AG08395 (cell line): ENCODE measurements around the gene SSUH2.

ENCODE experiments used
- DNase-seq: peaks from one replicate; pipeline ENCODE4 v3.0.0; 2012; ENCODE audit warnings: mixed read lengths, low spot score

The SSUH2 gene

GRCh38 chr3:8641472-8641871 lies 3.1 kb downstream of the SSUH2 start:
- no peak for DNase-seq

DNA sequence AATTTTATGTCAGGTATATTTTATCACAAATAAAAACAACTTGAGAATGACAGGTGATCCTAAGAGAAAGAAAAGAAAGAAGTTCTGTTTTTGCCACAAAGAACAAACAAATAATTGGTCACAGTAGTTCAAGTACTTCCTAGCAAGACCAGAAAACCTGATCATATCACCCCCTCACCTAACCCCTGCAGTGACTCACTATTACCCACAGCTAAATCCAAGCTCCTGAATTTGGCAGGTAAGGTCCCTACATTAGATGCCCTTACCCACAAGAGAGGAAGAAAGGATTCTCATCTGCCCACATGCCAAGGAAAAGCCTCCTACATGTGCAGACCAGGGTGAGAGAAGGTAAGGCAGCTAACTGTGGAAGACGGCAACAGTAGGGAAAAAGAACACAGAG lies 4.4 kb downstream of the SSUH2 start:
- no peak for DNase-seq

- no peak for DNase-seq
Observed at GRCh38 chr3:8639659-8640000, 5.0 kb downstream of the SSUH2 start.

DNA sequence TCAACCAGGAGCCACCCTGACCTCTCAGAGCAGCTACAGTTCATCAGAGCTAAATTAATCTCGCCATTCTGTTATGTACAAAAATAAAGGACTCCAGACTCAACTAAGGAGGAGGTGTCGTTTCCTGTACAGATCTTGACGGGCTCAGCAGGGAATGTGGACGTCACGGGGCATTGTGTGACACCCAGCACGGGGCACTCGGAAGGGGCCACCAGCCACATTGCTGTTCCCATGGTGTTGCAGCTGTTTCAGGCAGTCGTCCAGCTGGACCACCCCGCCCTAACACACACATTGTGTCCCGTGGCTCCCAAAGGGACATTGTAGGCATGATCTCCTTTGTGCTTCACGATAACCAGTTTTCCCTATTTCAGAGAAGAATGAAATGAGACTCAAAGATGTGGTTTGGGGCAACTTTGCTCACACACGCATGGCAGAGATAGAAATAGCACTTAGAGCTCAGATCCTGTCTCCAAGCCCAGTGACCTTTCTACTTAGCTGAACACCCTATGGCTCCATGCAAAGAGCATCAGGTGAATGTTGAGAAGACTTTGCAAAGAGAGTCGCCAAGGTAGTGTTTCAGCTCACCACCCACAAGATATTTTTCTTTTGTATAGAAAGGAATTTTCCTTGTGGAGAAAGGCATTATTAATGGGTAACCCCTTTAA lies 5.5 kb downstream of the SSUH2 start:
- DNase-seq, result no peak

DNA sequence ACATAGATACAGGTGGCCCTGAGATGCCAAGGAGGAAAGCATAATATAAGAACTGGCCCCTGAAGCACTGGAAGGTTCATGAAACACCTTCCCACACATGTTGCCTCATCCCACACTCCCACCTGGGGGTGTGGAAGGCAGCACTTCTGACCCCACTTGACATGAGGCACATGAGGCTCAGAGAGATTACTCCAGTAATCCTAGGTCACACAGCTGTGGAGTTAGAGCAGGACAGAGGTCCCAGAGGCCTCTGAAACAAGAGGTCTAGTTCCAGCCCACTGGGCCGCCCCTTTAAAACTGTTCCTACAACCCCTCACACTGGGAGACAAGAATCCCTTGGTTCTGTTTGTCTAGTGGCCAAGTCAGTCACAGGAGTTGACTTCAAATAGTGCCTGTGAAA lies 7.2 kb downstream of the SSUH2 start:
- no peak for DNase-seq

DNA sequence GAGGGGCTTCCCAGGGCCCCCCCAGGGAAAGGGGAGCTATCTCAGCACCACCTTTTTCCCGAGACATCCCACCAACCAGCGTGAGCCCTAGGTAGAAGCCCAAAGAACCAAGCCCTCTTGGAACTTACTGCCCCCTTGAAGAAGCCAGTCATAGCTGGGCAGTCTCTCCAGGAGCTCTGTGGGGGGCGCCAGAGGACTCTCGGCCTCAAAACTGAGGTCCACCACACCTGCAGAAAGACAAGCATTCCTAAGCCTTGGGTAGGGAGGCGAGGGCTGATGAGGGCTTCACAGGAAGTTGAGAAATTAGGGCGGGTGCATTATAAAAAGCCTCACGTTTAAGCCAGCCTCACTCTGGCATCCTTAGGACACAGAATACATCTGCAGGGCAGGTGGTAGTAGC lies 9.0 kb downstream of the SSUH2 start:
- DNase-seq, result no peak

GRCh38 chr3:8635125-8635524 lies 9.5 kb downstream of the SSUH2 start:
- no peak for DNase-seq

DNA sequence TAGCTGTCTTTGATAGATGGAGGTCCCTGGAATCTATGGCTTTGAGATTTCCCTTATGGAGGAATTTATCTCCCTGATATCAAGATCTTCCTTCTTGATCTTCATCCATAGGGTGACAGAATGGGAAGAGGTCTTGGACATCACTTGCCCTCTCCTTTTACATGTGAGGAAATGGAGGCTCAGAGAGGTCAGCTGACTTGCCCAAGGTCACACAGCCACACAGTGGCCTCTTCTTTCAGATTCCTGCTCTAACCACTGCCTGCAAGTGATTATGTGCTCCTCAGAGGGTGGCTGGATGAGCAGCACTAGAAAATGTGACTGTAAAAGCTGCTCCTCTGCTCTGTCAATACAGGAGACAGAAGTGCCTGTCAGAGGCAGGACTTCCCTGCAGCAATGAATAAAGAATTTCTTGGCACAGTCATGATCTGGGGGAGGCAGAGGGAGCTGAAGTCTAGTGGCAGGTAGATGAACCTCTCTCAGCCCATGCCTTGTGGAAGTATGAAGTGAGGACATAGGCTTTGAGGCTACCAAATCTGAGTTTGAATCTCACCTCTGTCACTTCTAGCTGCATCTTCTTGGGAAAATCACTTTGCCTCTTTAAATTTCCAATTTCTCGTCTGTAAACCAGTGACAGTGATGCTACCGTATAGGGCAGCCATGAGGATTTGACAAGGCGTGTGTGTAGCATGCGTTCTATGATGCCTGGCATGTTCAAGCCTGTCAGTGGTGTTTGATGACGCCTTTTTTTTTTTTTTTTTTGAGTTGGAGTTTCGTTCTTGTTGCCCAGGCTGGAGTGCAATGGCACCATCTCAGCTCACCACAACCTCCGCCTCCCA lies 12.0 kb downstream of the SSUH2 start:
- DNase-seq, result no peak

DNA sequence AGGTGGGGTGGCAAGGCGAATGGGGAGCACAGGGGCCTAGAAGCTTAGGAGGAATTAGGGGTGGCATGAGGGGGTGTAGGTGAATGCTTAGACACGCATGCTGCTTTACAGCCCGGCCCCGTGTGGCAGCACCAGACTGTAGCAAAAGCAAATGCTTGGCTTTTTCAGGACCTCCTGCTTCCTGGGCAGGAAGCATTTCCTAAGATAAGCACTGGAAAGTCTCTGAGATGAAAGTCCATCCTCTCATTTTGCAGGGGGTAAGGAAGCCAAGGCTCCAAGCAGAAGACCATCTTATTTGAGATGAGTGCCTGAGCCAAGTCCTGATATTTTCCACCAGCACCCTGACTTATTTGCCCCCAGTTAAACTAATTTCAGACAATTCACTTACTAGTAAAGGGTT lies 12.9 kb downstream of the SSUH2 start:
- DNase-seq, result no peak

DNA sequence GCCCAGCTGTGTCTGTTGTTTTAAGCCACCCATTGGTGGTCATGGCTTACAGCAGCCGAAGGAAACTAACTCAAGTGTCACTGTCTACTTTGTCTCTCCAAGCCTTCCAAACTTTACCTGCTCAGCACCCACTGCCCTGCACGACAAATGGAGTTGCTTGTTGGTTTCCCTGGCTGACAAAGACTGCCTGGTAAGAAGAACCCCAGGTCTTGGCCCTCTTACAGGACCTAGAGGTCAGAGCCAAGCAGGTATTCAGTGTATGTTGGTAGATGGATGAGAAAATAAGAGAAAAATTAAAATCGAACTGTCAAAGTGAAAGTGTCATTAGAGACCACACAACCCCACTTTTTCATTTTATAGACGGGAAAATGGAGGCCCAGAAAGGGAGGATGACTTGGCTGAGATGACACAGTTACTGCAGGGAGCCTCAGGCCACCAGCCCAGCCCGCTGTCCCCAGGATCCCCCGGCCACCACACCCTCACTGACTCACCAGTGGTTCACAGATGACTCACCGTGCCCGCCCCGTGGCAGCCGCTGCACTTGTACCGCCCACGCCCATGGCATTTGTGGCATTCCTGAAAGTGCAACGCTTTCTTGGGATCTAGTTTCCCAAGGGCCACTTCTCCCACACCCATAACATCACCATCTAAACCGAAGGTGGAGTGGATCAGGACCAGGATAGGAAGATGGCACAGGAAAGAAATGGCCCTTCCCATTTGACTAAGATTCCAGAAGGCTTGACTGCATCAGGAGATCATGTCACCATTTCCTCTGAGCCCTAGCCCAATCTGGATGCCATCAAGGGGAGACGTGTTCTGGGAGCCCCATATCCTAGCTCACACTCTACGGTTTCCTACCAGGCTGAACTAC lies 15.2 kb downstream of the SSUH2 start:
- peak; percentile 95 for DNase-seq

DNA sequence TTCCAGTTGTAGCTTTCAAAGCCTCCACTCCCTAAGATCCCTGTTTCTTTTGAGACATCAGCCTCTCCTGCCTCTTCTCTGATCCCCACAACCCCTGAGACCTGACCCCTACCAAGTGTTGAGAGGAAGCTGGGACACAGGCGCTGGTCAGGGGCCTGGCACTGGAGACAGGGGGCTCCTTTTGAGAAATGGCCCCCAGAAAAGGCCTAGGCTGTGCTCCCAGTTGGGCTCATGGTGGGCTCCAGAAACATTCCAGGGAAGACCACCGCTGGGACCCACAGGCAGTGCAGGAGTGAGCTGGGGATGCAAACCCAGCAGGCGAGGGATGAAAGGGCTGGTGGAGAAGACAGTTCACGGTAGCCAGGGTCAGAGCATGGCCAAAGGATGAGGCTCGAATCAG lies 16.6 kb downstream of the SSUH2 start:
- DNase-seq, result no peak

- no peak for DNase-seq
Observed at GRCh38 chr3:8627201-8627940, 17.2 kb downstream of the SSUH2 start.

- peak; percentile 61 for DNase-seq
Observed at GRCh38 chr3:8625991-8626390, 18.6 kb downstream of the SSUH2 start.

DNA sequence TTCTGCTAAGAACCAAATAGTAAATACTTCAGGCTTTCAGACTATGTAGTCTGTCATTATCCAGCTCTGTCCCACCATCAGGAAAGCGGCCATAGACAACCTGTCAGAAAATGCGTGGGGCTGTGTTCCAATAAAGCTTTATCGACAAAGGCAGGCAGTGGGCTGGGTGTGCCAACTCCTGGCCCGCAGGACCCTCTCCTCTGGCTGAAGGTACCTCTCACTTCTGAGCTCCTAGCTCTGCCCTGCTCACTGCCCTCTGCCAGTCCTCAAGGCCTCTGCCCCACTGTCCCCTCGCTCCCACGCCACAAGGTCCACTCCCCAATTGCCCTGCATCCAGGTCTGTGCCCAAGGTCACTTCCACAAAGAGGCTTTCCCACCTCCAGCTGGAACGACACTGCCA lies 20.0 kb downstream of the SSUH2 start:
- DNase-seq, result no peak

DNA sequence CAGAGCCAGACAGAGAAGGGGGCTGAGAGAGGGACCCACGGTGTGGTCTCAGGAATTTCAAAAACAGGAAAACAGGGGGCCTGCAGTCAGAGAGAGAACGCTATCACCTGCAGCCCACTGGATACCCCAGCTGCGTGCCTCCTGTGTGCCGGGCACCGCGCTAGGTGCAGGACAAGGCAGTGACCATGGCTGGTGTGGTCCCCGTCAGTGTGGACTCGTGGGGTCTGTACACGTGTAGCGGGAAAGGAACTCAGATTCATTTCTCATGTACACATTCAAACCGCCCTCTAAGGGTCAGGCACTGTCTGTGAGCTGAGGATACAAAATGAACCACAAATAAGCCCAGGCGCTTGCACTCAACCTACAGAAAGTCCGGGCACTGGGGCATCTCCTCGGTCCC lies 20.9 kb downstream of the SSUH2 start:
- DNase-seq, result no peak

- DNase-seq, result peak; percentile 85
Observed at GRCh38 chr3:8622873-8623691, 21.5 kb downstream of the SSUH2 start.

DNA sequence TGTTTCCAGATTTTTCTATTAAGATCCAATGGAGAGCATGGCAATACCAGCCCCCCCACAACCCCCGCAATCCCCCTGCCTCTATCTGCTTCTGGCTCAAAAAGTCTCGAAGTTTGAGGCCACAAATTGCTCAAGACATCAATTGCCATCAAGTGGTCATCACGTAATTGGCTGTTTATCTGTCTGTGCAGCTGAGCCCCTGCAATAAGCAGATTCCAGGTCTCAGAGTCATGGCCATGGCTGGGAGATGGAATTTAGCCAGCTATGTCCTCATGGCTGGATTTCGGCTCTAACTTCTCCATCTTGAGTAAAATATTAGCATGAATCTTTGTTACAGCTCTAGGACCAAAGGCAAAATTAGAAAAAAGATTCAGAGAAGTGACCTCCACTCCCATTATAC lies 22.7 kb downstream of the SSUH2 start:
- DNase-seq, result peak; percentile 96

GRCh38 chr3:8621141-8621540 lies 23.5 kb downstream of the SSUH2 start:
- DNase-seq, result no peak

GRCh38 chr3:8619548-8619947 lies 25.1 kb downstream of the SSUH2 start:
- DNase-seq, result peak; percentile 33

DNA sequence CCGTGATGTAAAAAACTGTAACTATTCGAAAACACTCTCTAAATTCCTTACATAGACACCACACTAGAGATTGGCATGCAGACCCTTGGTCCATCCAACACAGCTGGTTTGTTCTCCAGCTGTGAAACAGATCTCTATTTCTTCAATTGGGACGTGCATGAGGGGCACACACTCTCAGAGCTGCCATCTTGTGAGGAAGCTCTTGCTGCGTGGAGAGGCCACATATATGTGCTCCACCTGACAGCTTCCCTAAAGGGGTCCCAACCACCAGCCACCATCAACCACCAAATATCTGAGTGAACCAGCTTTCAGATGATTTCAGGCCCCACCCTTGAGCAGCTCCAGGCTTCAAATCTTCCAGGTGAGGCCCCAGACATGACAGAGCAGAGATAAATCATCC lies 25.6 kb downstream of the SSUH2 start:
- no peak for DNase-seq

GRCh38 chr3:8617921-8618320 lies 26.7 kb downstream of the SSUH2 start:
- DNase-seq, result no peak
